Measurements from ENCODE around the gene GBP2. TPM values are rescaled to one million over a fixed set of nuclear protein-coding genes. Genes with fewer than 3 reads are reported as not detected.
A peak's percentile ranks its signal among the peaks of the same experiment; 100 is the strongest.

GBP2 gene
- total RNA-seq, 1 experiment from 2014 or later: 2.1 TPM

DNA sequence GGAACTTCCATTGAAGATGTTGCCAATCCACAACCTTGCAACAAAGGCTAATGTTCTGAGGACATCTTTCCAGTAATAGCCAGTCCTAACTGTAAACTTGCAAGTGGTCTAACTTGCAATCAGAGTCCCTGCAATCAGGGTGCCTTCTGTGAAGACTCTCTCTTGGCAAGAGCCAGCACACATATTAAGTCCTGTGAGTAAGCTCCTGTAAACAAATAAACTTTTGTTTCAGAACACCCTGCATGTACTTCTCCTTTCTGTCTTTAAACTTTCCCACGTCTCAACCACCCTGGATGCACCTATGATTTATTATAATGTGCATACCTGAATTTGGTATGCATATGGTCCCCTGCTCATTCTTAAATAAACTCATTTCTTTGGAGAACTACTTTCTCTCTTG, 40.8 kb upstream of the GBP2 start:
- no peaks in the 10 kb centered on the region for H3K9me3 ChIP-seq (ENCODE audit: low read length)
- no peak overlapping the region for H3K4me2 ChIP-seq (ENCODE audit: low read length)
- TF ChIP-seq CTCF (conservative IDR thresholded peaks at IDR 0.05; ENCODE audit: low read depth, low read length): no peak
- no peak for TF ChIP-seq EZH2phosphoT487 (IDR thresholded peaks at IDR 0.05; ENCODE audit: borderline replicate concordance, low read length)
- TF ChIP-seq EZH2 (IDR thresholded peaks at IDR 0.05; ENCODE audit: low read length, unreplicated experiment): no peak
- no peak overlapping the region for H2AFZ ChIP-seq (ENCODE audit: low read length)
- peak overlapping the region; percentile 17; the same call in 1 of the 2 replicates for H3K27ac ChIP-seq (ENCODE audit: low read length)
- no peaks in the 10 kb centered on the region for H4K20me1 ChIP-seq (ENCODE audit: low read length)
- H3K36me3 ChIP-seq (ENCODE audit: low read depth, low read length): no peaks in the 10 kb centered on the region
- intact Hi-C loops (cut with micrococcal nuclease): no loop called here
- no peaks in the 10 kb centered on the region for H3K79me2 ChIP-seq (ENCODE audit: low read length)
- H3K27me3 ChIP-seq (ENCODE audit: low read length): no peaks in the 10 kb centered on the region
- H3K9ac ChIP-seq (ENCODE audit: low read length): no peak overlapping the region
- CTCF ChIA-PET: no interaction called here
- H3K4me3 ChIP-seq (ENCODE audit: low read length): no peak overlapping the region
- no TSS peak for BruUV-seq (replicated peaks)
- no peaks in the 10 kb centered on the region for H3F3A ChIP-seq (ENCODE audit: low read length, unreplicated experiment)
- DNase-seq (peak; percentile 14), ATAC-seq (peak; percentile 96)
- POLR2A ChIA-PET (ENCODE audit: unreplicated experiment): interaction anchor here (0.6 kb wide), 1 partner anchor 102 kb away, joined by 3 read pairs; the partner anchor contains the start of gene GBP1
- no peaks in the 10 kb centered on the region for H3K4me1 ChIP-seq (ENCODE audit: insufficient read depth, low read length)
- H3K9me2 ChIP-seq (replicated peaks; ENCODE audit: low read length): no peaks in the 10 kb centered on the region

GRCh38 chr1:89165811-89166210, 39.9 kb upstream of the GBP2 start:
- ChIA-PET POLR2A (ENCODE audit: unreplicated experiment) (no interaction called here), CTCF (no interaction called here)
- Histone ChIP-seq H3K4me1 (ENCODE audit: insufficient read depth, low read length) (no peaks in the 10 kb centered on the region), H3K4me3 (ENCODE audit: low read length) (no peak overlapping the region), H3K9me3 (ENCODE audit: low read length) (no peaks in the 10 kb centered on the region), H3K9ac (ENCODE audit: low read length) (no peak overlapping the region), H3K4me2 (ENCODE audit: low read length) (no peak overlapping the region), H3F3A (ENCODE audit: low read length, unreplicated experiment) (no peaks in the 10 kb centered on the region), H3K27me3 (ENCODE audit: low read length) (no peaks in the 10 kb centered on the region), H3K9me2 (replicated peaks; ENCODE audit: low read length) (no peaks in the 10 kb centered on the region), H4K20me1 (ENCODE audit: low read length) (no peaks in the 10 kb centered on the region), H3K27ac (ENCODE audit: low read length) (no peak overlapping the region), H3K79me2 (ENCODE audit: low read length) (no peaks in the 10 kb centered on the region), H2AFZ (ENCODE audit: low read length) (no peak overlapping the region), H3K36me3 (ENCODE audit: low read depth, low read length) (no peaks in the 10 kb centered on the region)
- BruUV-seq (replicated peaks): no TSS peak
- TF ChIP-seq EZH2 (IDR thresholded peaks at IDR 0.05; ENCODE audit: low read length, unreplicated experiment): no peak
- TF ChIP-seq EZH2phosphoT487 (IDR thresholded peaks at IDR 0.05; ENCODE audit: borderline replicate concordance, low read length): no peak
- TF ChIP-seq CTCF (conservative IDR thresholded peaks at IDR 0.05; ENCODE audit: low read depth, low read length): no peak
- ATAC-seq (no peak), DNase-seq (no peak)
- intact Hi-C loops (cut with micrococcal nuclease): no loop called here

DNA sequence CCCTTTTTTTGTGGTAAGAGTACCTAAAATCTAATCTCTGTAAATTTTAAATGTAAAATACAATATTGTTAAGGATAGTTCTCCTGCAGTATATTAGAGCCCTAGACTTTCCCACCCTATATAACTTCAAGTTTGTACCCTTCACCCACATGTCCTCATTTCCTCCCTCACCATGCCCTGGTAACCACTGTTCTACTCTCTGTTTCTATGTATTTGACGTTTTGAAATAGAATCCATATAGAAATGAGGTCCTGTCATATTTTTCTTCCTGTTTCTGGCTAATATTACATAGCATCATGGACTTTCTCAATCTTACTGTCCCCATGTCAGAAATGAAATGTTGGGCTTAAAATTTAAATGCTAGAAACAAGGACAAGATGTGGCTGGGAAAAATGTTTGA, 25.1 kb upstream of the GBP2 start:
- Histone ChIP-seq H2AFZ (ENCODE audit: low read length) (no peak overlapping the region), H3F3A (ENCODE audit: low read length, unreplicated experiment) (no peaks in the 10 kb centered on the region), H3K36me3 (ENCODE audit: low read depth, low read length) (no peaks in the 10 kb centered on the region), H3K27ac (ENCODE audit: low read length) (no peak overlapping the region), H4K20me1 (ENCODE audit: low read length) (no peaks in the 10 kb centered on the region), H3K9me2 (replicated peaks; ENCODE audit: low read length) (no peaks in the 10 kb centered on the region), H3K9me3 (ENCODE audit: low read length) (no peaks in the 10 kb centered on the region), H3K4me2 (ENCODE audit: low read length) (no peak overlapping the region), H3K27me3 (ENCODE audit: low read length) (no peaks in the 10 kb centered on the region), H3K4me1 (ENCODE audit: insufficient read depth, low read length) (no peaks in the 10 kb centered on the region), H3K9ac (ENCODE audit: low read length) (no peak overlapping the region), H3K4me3 (ENCODE audit: low read length) (no peak overlapping the region), H3K79me2 (ENCODE audit: low read length) (no peaks in the 10 kb centered on the region)
- ChIA-PET POLR2A (ENCODE audit: unreplicated experiment) (no interaction called here), CTCF (no interaction called here)
- TF ChIP-seq CTCF (conservative IDR thresholded peaks at IDR 0.05; ENCODE audit: low read depth, low read length): no peak
- no peak for TF ChIP-seq EZH2 (IDR thresholded peaks at IDR 0.05; ENCODE audit: low read length, unreplicated experiment)
- TF ChIP-seq EZH2phosphoT487 (IDR thresholded peaks at IDR 0.05; ENCODE audit: borderline replicate concordance, low read length): no peak
- DNase-seq (no peak), ATAC-seq (no peak)
- intact Hi-C loops (cut with micrococcal nuclease): no loop called here
- no TSS peak for BruUV-seq (replicated peaks)

Data from PC-3 (cell line).